CD14-positive monocyte (primary cell): ENCODE measurements around the gene TMUB2. TPM values are rescaled to one million over a fixed set of nuclear protein-coding genes. Genes with fewer than 3 reads are reported as not detected.
A peak's percentile ranks its signal among the peaks of the same experiment; 100 is the strongest.

Experiments
- DNase-seq, 3 donors: peaks; one replicate each; pipeline ENCODE4 v3.0.0-alpha.2; 2011 to 2022
- H2AFZ ChIP-seq: 2 replicates; pipeline ENCODE4 v1.6.0; 2012; ENCODE audit warnings: mild to moderate bottlenecking, low read depth, low read length, inconsistent platforms; ENCODE audit not compliant: insufficient read depth, poor library complexity, severe bottlenecking
- H3K27ac ChIP-seq, 2 donors: 1 replicate in 1 of 2; 2 replicates in 1 of 2; pipeline ENCODE4 v1.5.1; 2012 to 2013; ENCODE audit warnings: low read length in 2 of 2, control low read depth in 1 of 2, inconsistent platforms in 1 of 2, low read depth in 1 of 2, mild to moderate bottlenecking in 1 of 2
- H3K27me3 ChIP-seq, 2 donors: one replicate each; pipeline versions ENCODE4 v1.6.0 to v1.6.1; 2011 to 2013; ENCODE audit warnings: low read length in 2 of 2; ENCODE audit not compliant: control insufficient read depth in 2 of 2, insufficient read depth in 2 of 2
- H3K36me3 ChIP-seq, 2 donors: replicated peaks in 1 of 2; 1 replicate in 1 of 2; 2 replicates in 1 of 2; pipeline versions ENCODE4 v1.5.1 to v1.6.1; 2012 to 2013; ENCODE audit warnings: low read length in 2 of 2, control low read depth in 1 of 2, inconsistent platforms in 1 of 2, mild to moderate bottlenecking in 1 of 2; ENCODE audit not compliant: insufficient read depth in 2 of 2, control insufficient read depth in 1 of 2
- H3K4me1 ChIP-seq, 2 donors: 1 replicate in 1 of 2; 2 replicates in 1 of 2; pipeline versions ENCODE4 v1.5.1 to v1.6.1; 2012 to 2013; ENCODE audit warnings: low read length in 2 of 2, control low read depth in 1 of 2, inconsistent platforms in 1 of 2, mild to moderate bottlenecking in 1 of 2, moderate library complexity in 1 of 2; ENCODE audit not compliant: insufficient read depth in 2 of 2, control insufficient read depth in 1 of 2
- H3K4me2 ChIP-seq: replicated peaks from 2 replicates; pipeline ENCODE3; 2012; ENCODE audit warnings: low read length, moderate library complexity, mild to moderate bottlenecking; ENCODE audit not compliant: poor library complexity, severe bottlenecking; ENCODE audit errors: extremely low read depth
- H3K4me3 ChIP-seq, 3 experiments: fragments of 200-600 bp in 1 of 3; sonication (generic) in 1 of 3; replicated peaks in 1 of 3; 1 replicate in 2 of 3; 2 replicates in 1 of 3; pipeline ENCODE4 v1.5.1; 2011 to 2013; ENCODE audit warnings: low read length in 3 of 3, mild to moderate bottlenecking in 3 of 3, control low read depth in 2 of 3, low read depth in 2 of 3, inconsistent platforms in 1 of 3, moderate library complexity in 1 of 3
- H3K79me2 ChIP-seq: 2 replicates; pipeline ENCODE4 v1.6.0; 2012; ENCODE audit warnings: mild to moderate bottlenecking, control low read depth, inconsistent platforms, low read length, moderate library complexity; ENCODE audit not compliant: insufficient read depth
- H3K9ac ChIP-seq: 2 replicates; pipeline ENCODE4 v1.6.0; 2017; ENCODE audit warnings: low read length, mild to moderate bottlenecking; ENCODE audit not compliant: insufficient read depth, poor library complexity, severe bottlenecking
- H3K9me3 ChIP-seq, 2 donors: replicated peaks in 1 of 2; 1 replicate in 1 of 2; 2 replicates in 1 of 2; pipeline versions ENCODE4 v1.5.1 to v1.6.1; 2012 to 2013; ENCODE audit warnings: low read length in 2 of 2, control low read depth in 1 of 2; ENCODE audit not compliant: control insufficient read depth in 1 of 2, insufficient read depth in 1 of 2
- H4K20me1 ChIP-seq: 2 replicates; pipeline ENCODE4 v1.6.0; 2012; ENCODE audit warnings: mild to moderate bottlenecking, low read length, control low read depth, moderate library complexity; ENCODE audit not compliant: insufficient read depth
- H3K27ac Mint-ChIP-seq, 7 donors: one replicate each; pipeline ENCODE4 v1.8.0; 2020; ENCODE audit warnings: mild to moderate bottlenecking in 7 of 7, mixed read lengths in 7 of 7, moderate library complexity in 6 of 7, inconsistent platforms in 2 of 7
- H3K27me3 Mint-ChIP-seq, 3 donors: one replicate each; pipeline ENCODE4 v1.8.0; 2021 to 2022; ENCODE audit warnings: low read depth in 3 of 3, mild to moderate bottlenecking in 3 of 3, mixed read lengths in 3 of 3, moderate library complexity in 3 of 3, inconsistent platforms in 1 of 3
- H3K36me3 Mint-ChIP-seq, 2 donors: one replicate each; pipeline ENCODE4 v1.8.0; 2020; ENCODE audit warnings: mixed read lengths in 2 of 2, inconsistent platforms in 1 of 2, mild to moderate bottlenecking in 1 of 2
- H3K4me1 Mint-ChIP-seq: one replicate; pipeline ENCODE4 v1.8.0; 2020; ENCODE audit warnings: mild to moderate bottlenecking, mixed read lengths
- H3K4me3 Mint-ChIP-seq, 2 donors: one replicate each; pipeline ENCODE4 v1.8.0; 2020; ENCODE audit warnings: mild to moderate bottlenecking in 2 of 2, mixed read lengths in 2 of 2, moderate library complexity in 1 of 2
- H3K9me3 Mint-ChIP-seq, 7 donors: one replicate each; pipeline ENCODE4 v1.8.0; 2020 to 2022; ENCODE audit warnings: mixed read lengths in 7 of 7, mild to moderate bottlenecking in 6 of 7, moderate library complexity in 6 of 7, inconsistent platforms in 2 of 7
- CTCF ChIP-seq: fragments of 200-600 bp; IDR thresholded peaks from one replicate; pipeline ENCODE4 v1.8.0; 2022; ENCODE audit warnings: antibody characterized with exemption, mild to moderate bottlenecking
- WGBS: methylation state at CpG from one replicate; pipeline ENCODE4 v1.1.5; 2013; ENCODE audit warnings: missing lambda C conversion rate; ENCODE audit not compliant: insufficient coverage; 5-methylcytosine and 5-hydroxymethylcytosine counted together
- intact Hi-C, 2 donors: fragments of 100-400 bp; cut with micrococcal nuclease; formaldehyde crosslinking; loops; one replicate each; pipeline versions ENCODE4 v1.15.0 to v1.15.1; 2023
- polyA plus RNA-seq, 3 donors: library from polyadenylated mRNA; depleted of rRNA in 1 of 3; unstranded in 2 of 3; stranded (reverse) in 1 of 3; fragments of 300-500 nt in 2 of 3; fragments of >200 nt in 1 of 3; fragmentation: Illumina TruSeq in 2 of 3; gene quantifications; 1 replicate in 2 of 3; 2 replicates in 1 of 3; pipeline ENCODE4 v1.2.3, GENCODE V29; 2012 to 2021

Gene TMUB2
- polyA plus RNA-seq, 3 donors = 41.3 to 118 (median 41.7) TPM

GRCh38 chr17:44176257-44176656, 10.5 kb upstream of the TMUB2 start:
- 100% methylated on average over 1 of the region's 1 CpG for WGBS
- TF ChIP-seq CTCF = no peak
- H3K27ac Mint-ChIP-seq = peak overlapping the region in 4 of 7 donors; percentile 35 to 69 (median 68)
- no peaks in the 10 kb centered on the region for H3K27me3 Mint-ChIP-seq
- no peaks in the 10 kb centered on the region for H3K4me1 Mint-ChIP-seq
- Histone ChIP-seq H3K36me3 (peaks cover 31 to 32% of the 10 kb centered on the region in 2 donors), H2AFZ (no peak overlapping the region), H4K20me1 (no peaks in the 10 kb centered on the region), H3K4me1 (no peaks in the 10 kb centered on the region), H3K9me3 (no peaks in the 10 kb centered on the region), H3K79me2 (no peaks in the 10 kb centered on the region), H3K4me3 (no peak overlapping the region), H3K27me3 (no peaks in the 10 kb centered on the region), H3K9ac (no peak overlapping the region), H3K4me2 (no peak overlapping the region), H3K27ac (no peak overlapping the region)
- peaks cover 19 to 44% of the 10 kb centered on the region in 2 donors for H3K36me3 Mint-ChIP-seq
- no peak for DNase-seq
- intact Hi-C loops = no loop called here
- H3K4me3 Mint-ChIP-seq = no peak overlapping the region
- H3K9me3 Mint-ChIP-seq = peaks cover 0 to 2% (median 0%) of the 10 kb centered on the region in 7 donors

GRCh38 chr17:44176671-44177501, 9.9 kb upstream of the TMUB2 start:
- no peak overlapping the region for H3K27ac ChIP-seq
- H2AFZ ChIP-seq = no peak overlapping the region
- no peak overlapping the region for H3K4me3 ChIP-seq
- H3K4me2 ChIP-seq = no peak overlapping the region
- no peaks in the 10 kb centered on the region for H3K4me1 ChIP-seq
- H4K20me1 ChIP-seq = peaks cover 3% of the 10 kb centered on the region
- DNase-seq = no peak
- Mint-ChIP-seq H3K27ac (peak overlapping the region in 4 of 7 donors; percentile 30 to 69 (median 54)), H3K36me3 (peaks cover 22 to 50% of the 10 kb centered on the region in 2 donors), H3K9me3 (peaks cover 0 to 2% (median 0%) of the 10 kb centered on the region in 7 donors), H3K4me3 (no peak overlapping the region), H3K27me3 (no peaks in the 10 kb centered on the region), H3K4me1 (no peaks in the 10 kb centered on the region)
- intact Hi-C loops = no loop called here
- TF ChIP-seq CTCF = no peak
- no peak overlapping the region for H3K9ac ChIP-seq
- peaks cover 34 to 37% of the 10 kb centered on the region in 2 donors for H3K36me3 ChIP-seq
- H3K9me3 ChIP-seq = no peaks in the 10 kb centered on the region
- peaks cover 5% of the 10 kb centered on the region for H3K79me2 ChIP-seq
- 97% methylated on average over 51 of the region's 54 CpGs for WGBS
- no peaks in the 10 kb centered on the region for H3K27me3 ChIP-seq
